ENCODE results near the gene MYL9.

Gene MYL9

DNA sequence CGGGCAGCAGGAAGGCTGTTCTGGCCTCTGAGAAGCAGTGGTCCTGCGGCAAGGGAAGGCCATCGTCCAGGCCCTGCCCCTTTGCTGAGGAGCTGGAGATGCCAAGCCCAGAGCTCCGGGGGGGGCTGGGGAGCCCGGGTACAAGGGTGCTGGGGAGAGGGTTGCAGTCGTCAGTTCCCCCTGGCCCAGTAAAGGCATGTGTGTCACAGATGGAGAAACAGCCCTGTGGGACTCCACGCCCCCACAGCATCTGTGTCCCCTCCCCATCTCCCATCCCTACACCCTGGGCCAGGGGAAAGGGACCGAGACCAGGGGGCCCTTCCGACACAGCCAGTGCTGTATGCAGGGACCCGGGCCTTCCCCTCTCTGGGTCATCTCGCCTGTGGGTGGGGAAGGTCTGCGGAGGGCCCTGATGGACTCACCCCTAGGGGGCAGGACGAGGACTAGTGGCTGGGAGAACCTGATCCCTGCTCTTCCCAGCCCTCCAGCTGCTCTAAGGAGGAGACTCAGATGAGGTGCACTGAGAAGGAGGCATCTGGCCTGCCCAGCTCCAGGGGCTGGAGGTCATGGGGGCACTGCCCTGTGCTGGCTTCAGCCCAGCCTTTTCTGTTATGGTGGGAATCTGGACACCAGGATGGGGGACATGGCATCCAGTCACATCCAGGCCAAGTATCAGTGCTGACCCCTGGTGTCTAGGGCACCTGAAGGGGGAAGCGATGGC, 609 bp downstream of the MYL9 start:
- no peak for TF ChIP-seq ZFX (IDR thresholded peaks at IDR 0.05)
- TF ChIP-seq, protein P1, sequence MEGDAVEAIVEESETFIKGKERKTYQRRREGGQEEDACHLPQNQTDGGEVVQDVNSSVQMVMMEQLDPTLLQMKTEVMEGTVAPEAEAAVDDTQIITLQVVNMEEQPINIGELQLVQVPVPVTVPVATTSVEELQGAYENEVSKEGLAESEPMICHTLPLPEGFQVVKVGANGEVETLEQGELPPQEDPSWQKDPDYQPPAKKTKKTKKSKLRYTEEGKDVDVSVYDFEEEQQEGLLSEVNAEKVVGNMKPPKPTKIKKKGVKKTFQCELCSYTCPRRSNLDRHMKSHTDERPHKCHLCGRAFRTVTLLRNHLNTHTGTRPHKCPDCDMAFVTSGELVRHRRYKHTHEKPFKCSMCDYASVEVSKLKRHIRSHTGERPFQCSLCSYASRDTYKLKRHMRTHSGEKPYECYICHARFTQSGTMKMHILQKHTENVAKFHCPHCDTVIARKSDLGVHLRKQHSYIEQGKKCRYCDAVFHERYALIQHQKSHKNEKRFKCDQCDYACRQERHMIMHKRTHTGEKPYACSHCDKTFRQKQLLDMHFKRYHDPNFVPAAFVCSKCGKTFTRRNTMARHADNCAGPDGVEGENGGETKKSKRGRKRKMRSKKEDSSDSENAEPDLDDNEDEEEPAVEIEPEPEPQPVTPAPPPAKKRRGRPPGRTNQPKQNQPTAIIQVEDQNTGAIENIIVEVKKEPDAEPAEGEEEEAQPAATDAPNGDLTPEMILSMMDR (conservative IDR thresholded peaks at IDR 0.05) = no peak; the same call in 1 of the 2 replicates
- no peak overlapping the region for H3K27ac ChIP-seq

DNA sequence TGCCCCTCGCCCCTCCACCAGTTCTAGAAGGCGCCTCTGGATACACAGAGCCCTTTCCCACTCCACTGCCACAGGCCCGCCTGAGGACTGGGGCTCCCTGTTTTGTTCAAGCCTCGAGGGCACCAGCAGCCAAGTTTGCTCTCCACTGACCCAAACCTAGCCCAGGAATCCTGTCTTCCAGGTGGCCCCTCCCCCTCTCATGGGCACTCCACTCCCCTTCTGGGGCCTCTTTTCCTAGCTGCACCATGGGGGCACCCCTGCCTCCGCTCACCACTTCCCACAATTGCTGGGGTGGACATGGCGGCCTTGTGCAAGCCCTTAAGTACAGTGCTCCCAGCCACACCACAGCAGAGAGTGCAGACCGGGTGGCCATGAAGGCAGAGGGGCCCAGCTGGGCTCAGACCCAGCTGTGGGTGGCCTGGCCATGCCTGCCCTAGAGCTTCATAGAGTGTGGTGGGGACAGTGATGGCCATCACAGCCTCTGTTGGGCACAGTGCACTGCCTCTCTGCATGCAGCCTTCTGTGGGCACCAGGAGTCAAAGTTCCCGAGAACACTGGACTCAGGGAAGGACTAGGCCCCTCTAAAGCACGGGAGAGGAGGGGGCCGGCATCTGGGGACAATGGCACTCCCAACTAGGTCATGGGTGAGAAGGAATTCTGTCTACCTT, 1.3 kb downstream of the MYL9 start:
- no peak overlapping the region for H3K27ac ChIP-seq
- TF ChIP-seq, protein P1 (conservative IDR thresholded peaks at IDR 0.05) = no peak
- TF ChIP-seq ZFX (IDR thresholded peaks at IDR 0.05) = no peak

DNA sequence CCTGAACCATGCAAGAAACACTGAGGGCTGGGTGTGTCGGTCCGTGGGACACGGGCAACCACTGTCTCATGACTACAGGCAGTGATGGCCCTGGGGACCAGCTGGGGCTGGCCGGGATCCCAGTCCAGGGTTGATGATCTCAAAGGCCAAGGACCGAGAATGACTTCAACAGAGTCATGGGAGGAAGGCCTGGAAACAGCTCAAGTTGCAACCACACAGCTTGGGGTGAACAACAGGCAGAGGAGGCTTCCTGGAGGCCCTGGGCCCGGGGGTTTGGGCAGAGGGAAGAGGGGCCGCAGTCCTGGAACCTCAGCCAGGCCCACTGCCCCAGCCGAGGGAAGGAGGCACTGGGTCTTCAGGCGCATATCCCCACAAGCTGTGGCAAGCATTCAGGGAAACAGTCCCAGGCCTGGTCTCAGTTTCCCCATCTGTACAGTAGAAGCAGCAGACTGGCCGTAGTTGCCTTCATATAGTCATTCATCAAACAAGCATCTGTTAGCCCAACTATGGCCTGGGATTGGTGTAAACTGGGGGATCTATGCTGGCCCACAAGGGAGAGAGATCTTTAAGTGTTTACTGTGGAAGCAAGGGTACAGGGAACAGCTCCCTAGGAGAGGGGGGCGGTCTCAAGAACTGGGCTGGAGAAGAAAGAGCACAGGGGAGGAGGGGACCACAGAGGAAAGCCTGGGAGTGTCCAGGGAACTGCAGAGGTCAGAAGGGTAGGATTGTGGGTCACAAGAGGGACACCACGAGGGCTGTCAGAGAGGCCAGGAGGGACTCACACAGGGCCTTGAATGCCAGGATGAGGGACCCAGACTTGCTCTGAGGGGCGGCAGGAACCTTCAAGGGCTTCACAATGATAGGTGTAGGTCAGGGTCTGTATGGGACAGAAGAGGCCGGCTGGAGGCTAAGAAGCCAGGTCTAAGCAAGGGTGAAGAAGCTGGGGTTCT, 2.1 kb downstream of the MYL9 start:
- no peak overlapping the region for H3K27ac ChIP-seq
- no peak for TF ChIP-seq ZFX (IDR thresholded peaks at IDR 0.05)
- TF ChIP-seq, protein P1 (conservative IDR thresholded peaks at IDR 0.05) = no peak

DNA sequence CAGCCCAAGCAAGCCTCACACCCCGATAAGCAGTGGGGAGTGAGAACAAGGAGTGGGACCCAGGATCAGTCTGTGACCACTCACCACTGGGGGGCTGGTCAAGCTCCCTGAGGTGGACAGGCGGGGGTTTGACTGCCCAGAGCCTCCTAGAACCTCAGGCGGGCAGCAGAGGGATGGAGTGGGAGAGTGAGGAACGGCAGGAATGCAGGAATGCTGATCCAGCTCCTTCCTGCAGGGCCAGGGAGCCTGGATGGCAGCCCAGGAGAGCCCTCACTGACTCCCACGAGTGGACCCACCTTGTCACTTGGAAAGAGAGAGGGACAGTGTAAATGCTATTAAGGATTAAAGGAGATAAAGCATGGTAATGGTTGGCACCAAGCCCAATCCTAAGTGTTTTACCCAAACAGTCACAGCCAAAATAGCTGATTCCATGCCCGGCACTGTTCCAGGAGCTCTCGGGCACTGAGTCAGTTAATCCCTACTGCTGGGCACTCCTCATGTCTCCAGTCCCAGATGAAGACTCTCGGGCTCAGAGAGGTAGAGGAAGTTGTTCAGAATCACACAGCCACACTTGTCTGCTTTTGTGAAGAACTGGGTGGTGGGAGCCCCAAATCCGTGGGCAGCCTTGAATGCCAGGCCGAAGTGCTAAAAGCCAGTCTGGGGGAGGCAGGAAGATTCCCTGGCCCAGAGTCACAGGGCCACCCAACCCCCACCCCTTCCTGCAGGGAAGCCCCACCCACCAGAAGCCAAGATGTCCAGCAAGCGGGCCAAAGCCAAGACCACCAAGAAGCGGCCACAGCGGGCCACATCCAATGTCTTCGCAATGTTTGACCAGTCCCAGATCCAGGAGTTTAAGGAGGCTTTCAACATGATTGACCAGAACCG, 3.1 kb downstream of the MYL9 start:
- TF ChIP-seq ZFX (IDR thresholded peaks at IDR 0.05) = no peak
- TF ChIP-seq, protein P1 (conservative IDR thresholded peaks at IDR 0.05) = no peak

DNA sequence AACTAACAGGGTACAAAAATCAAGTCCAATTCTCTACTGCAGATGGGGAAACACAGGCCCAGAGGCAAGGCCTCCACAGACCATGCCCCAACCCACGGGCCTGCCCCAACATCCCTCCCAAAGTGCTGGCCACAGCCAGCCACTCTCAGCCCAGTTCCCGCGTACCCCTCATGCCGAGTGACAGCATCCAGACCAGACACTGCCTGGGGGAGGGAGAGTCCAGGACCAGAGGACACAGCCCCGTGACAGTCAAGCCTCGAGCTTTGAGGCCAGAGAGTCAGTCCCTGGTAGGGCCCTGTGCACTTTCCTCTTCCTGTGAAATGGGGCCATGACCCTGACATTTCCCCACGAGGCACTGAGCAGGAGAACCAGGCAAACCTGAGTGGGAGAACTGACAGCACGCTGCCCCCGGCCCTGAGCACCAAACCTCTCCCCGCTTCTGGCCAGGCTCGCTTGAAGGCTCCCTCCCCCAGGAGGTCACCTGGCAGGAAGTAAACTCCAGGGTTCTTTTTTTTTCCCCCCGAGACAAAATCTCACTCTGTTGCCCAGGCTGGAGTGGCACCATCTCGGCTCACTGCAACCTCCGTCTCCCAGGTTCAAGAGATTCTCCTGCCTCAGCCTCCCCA, 4.9 kb downstream of the MYL9 start:
- H3K27ac ChIP-seq = no peak overlapping the region

More for the DNA sequence above, 3.1 kb downstream of the MYL9 start:
- no peak overlapping the region for H3K27ac ChIP-seq

More for the DNA sequence above, 4.9 kb downstream of the MYL9 start:
- TF ChIP-seq ZFX (IDR thresholded peaks at IDR 0.05) = no peak
- TF ChIP-seq, protein P1 (conservative IDR thresholded peaks at IDR 0.05) = no peak

Data from C4-2B (cell line).